RPMI7951 (cell line): ENCODE data around the gene STOX2. TPM values are rescaled to one million over a fixed set of nuclear protein-coding genes. Genes with fewer than 3 reads are reported as not detected.
"Not testable (repeated sequence)": the region's sequence is repeated elsewhere in the genome, so short reads cannot be mapped to it uniquely, and the experiment has no call there.

Experiments used
- DNase-seq: peaks from one replicate; pipeline ENCODE4 v3.0.0-alpha.2; 2012; ENCODE audit warnings: low read depth
- total RNA-seq: library from RNA; depleted of rRNA; stranded (reverse); fragments of >200 nt; shearing (Covaris generic); gene quantifications from 2 replicates; pipeline ENCODE4 v1.2.3, GENCODE V29; 2014

The STOX2 gene
- total RNA-seq, 1 experiment from 2014 or later, result not detected

DNA sequence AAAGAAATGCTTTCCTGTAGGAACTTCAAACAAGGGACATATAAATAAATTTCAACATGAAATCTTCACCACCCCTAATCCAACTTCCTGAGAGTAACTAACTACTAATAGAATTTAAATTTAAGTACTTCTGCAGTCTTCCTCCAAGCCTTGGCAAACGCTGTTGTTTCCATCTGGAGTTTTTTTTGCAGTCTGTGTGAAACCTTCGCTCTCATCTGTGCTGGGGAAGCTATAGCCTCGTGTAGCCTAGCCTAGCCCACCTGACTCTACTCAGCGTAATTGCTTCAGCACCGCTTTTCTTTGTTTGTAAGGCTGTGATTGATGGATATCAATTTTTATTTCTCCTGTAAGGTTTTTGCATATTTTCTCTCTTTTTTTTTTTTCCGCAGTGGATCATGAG is 30.9 kb downstream of the STOX2 start:
- DNase-seq, result no peak

DNA sequence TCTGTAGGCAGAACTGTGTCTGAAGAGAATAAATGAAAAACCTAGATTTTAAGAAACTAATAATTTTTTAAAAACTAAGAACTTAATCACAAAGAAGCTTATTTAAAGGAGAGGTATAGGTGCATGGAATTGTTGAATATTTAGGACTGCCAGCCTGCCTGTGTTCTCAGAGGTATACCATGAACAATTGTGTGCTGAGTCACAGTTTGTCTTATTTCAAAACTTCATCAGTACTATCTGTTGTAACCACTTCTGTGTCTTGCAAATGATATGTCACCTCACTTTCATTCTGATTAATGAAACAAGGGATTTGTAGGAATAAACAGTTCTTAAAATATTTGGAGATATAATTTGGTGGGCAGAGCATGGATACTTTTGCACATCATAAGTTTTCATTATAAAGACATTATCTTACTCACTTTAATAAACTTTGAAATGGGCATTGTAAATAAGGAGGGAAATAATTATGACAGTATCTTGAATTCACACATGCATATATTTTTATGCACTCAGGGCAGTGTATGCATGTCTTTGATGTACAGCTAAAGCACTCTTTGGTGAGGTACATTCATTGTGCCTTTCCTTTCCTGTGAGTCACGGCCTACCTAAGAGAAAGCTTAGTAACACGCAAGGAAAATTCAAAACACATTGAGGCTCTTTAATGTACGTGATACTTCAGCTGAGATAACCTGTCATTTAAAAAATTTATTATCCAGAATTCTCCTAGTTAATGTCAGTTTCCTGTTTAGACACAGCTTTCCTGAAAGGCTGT is 31.7 kb downstream of the STOX2 start:
- no peak for DNase-seq

- DNase-seq, result no peak
Measured at GRCh38 chr4:183940864-183941263, 35.8 kb downstream of the STOX2 start.

- DNase-seq, result no peak
Measured at GRCh38 chr4:183941964-183942363, 36.9 kb downstream of the STOX2 start.

- no peak for DNase-seq
Measured at GRCh38 chr4:183945741-183946140, 40.6 kb downstream of the STOX2 start.

DNA sequence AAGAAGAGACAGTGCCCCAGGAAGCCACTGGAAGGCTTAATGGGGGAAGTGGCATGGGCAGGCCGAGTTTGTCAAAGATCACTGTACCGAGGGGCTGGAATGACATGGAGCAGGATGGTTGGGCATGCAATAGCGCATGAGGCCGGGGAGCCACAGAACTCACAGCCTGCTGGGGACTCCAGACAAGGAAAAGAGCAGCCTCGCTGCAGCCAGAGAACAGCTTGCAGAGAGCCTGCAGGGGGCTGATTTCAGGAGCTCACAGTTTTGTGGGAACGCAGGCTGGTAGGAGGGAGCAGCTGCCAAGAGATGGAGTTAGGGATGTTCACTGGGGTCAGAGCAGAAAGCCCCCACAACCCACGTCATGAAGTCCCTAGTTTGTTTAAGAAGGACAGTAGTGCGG is 45.4 kb downstream of the STOX2 start:
- DNase-seq, result no peak

DNA sequence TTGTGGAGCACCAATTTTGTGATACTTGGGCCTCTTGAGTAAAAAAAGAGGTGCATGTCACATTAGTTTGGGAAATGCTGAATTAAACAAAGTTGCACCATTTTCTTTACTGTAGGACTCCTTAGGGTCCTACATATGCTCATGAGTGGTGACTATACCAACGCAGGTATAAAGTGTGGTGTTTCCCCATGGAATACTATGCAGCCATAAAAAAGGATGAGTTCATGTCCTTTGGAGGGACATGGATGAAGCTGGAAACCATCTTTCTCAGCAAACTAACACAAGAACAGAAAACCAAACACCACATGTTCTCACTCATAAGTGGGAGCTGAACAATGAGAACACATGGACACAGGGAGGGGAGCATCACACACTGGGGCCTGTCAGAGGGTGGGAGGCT is 47.5 kb downstream of the STOX2 start:
- not testable (repeated sequence) for DNase-seq

- DNase-seq, result no peak
Measured at GRCh38 chr4:183959319-183960045, 54.4 kb downstream of the STOX2 start.

GRCh38 chr4:183960046-183960420 is 54.9 kb downstream of the STOX2 start:
- no peak for DNase-seq

DNA sequence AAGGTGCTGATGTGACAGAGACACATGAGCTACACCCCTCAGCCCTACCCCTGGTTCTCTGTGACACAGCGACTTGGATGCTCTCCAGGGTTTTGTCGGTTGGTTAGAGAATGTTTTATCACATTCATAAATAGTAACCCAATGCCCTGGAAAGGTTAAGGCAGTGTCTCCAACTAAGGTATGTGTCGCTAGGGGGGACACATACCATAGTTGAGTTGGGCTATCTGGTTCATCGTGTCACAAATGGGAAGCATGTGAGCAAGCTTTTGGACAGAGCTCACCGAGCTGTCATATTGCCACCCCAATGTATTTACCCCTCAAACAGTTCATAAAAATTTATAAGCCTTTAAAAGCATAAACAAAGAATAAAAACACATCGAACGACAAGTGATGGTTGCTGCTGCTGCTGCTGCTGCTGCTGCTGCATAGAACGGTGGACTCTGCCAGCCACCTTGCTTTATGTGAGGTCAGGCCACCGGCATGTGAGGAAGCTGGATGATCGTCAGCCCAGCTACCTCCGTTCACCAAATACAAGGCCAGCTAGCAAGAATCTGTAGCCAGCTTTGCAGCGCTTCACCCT is 55.9 kb downstream of the STOX2 start:
- no peak for DNase-seq

GRCh38 chr4:183961795-183962194 is 56.7 kb downstream of the STOX2 start:
- no peak for DNase-seq

- no peak for DNase-seq
Measured at GRCh38 chr4:183962419-183962818, 57.3 kb downstream of the STOX2 start.

DNA sequence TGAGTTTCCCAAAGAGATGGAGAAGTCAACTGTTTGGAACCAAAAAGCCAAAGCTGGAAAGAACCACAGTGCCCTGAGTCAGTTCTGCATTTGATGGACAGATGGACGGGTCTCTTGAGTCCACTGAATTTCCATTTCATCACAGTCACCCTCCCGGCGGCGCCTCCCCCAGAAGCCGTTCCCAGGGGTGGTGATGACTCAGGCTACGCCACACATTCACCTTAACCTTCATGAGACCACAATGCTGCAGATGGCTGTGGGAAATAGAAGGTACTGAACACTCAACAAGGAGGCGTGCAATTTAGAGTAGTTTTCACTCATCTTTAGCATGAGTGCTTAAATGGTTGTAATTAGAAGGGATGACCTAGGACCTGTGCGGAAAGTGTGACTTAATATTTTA is 61.3 kb downstream of the STOX2 start:
- no peak for DNase-seq

DNA sequence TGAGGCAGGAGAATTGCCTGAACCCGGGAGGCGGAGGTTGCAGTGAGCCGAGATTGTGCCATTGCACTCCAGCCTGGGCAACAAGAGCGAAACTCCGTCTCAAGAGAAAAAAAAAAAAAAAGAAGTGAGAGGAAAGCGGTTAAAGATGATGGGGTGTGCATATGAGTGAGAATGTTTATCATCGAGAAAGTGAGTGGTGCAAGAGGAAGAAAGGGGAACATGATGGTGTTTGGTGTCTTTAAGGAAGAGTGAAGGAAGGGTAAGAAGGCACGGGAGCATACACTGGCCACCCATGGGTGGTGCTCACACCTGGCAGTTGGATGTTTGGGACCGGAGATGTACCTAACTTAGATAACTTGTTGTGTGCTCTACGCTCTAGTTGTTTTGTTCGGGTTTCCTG is 62.2 kb downstream of the STOX2 start:
- no peak for DNase-seq

GRCh38 chr4:183968502-183968901 is 63.4 kb downstream of the STOX2 start:
- no peak for DNase-seq

- DNase-seq, result no peak
Measured at GRCh38 chr4:183968931-183969330, 63.8 kb downstream of the STOX2 start.

- no peak for DNase-seq
Measured at GRCh38 chr4:183969596-183969995, 64.5 kb downstream of the STOX2 start.

DNA sequence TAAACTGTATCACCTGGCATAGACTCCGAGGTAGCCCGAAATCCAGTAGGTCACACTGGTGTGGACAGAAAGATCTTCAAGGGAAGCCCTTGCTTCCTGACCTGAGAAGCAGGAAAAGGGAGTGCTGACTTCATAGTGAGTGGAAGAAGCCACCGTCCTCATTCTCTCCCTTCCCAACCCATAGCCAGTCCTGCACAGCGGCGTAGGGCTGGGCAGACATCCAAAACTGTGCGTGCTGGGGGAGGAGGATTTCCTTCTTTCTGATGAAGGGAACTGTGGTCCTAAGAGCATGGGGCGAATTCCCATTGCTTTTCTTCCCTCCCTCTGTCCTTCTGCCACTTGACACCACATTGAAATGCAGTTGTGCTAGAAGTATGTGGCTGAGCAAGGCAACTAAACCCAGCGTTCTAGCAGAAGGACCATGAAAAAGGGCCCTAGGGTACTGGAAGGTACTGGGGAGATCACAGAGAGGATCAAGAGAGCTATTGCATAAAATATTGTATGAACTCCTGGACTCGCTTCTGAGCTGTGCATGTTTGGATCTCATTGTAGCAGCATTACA is 66.9 kb downstream of the STOX2 start:
- no peak for DNase-seq

GRCh38 chr4:183977707-183978106 is 72.6 kb downstream of the STOX2 start:
- DNase-seq, result no peak

DNA sequence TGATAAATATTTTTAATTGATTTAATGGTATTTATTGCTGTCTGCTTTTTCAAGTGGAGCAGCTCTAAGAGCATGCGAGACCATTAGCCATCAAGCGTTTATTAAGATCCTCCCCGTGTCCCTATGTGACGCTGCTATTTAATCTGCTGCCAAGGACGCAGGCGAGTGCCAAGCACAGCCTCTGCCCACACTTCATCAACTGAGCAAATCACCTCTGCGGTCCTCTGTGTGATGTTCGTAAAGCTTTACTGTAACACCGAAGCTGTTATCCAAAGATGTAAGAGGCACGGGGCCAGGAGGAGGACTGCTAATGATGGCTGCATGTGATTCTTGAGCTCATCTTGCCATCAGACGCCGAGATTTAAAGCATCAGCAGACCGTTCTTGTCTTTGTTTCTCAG is 79.5 kb downstream of the STOX2 start:
- no peak for DNase-seq

DNA sequence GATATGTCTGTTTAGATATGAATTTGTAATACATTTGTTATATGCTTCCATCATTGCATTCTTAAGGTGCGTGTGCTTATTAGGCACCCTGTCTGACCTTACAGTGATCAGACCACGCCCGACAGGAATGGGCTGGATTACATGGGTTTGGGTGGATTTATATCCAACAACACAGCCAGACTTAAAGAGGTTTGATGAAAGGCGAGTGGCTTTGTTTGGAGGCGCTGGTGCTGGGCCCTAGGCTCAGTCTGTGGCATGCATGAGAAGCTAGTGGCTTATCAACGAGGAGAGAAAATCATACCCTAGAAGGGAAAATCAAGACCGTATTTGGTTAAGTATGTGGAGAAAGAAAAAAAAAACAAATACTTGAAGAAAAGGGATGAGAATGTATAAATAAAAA is 80.7 kb downstream of the STOX2 start:
- DNase-seq, result no peak

DNA sequence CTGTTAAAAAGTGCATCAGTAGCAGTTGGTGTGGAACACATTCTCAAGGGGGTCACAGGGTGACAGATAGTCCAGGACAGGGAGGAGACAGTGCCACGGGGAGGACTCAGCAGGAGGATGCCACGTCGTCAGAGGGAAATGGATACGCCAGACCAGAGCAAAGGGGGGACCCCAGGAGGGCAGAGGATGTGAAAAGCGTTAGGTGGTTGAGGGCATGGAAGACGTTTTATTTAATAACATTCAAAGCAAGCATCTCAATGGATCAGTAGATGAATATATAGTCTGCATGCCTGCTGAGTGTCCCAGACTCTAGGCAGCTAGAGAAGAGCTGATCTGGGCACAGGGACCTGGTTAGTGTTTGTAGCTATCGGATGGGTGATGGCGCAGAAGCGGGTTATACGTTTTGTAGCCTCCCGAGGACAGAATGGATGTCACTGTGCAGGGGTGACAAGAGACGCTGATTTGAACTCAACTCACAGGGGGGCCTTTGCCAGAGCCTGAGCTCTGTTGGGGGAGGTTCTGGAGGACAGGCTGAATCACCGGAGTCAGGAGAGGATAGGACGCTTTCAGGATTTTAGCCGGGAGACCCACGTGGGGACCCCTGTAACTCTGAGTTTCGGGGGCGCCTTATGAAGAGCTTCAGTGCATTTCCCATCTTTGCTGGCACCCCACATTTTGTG is 81.3 kb downstream of the STOX2 start:
- DNase-seq, result no peak
